ENCODE results near the gene UGGT1. TPM values are rescaled to one million over a fixed set of nuclear protein-coding genes. Genes with fewer than 3 reads are reported as not detected.
A peak's percentile ranks its signal among the peaks of the same experiment; 100 is the strongest.
"Not testable (repeated sequence)": the region's sequence is repeated elsewhere in the genome, so short reads cannot be mapped to it uniquely, and the experiment has no call there.

Gene UGGT1
- polyA plus RNA-seq, 6 donors from 2014 or later, result 0.71 to 18.0 (median 11.3) TPM

GRCh38 chr2:128169094-128169493 lies 78.1 kb downstream of the UGGT1 start:
- Mint-ChIP-seq H3K4me3 (no peak overlapping the region), H3K4me1 (peaks cover 0 to 5% (median 4%) of the 10 kb centered on the region in 3 donors), H3K9me3 (no peaks in the 10 kb centered on the region), H3K27ac (no peak overlapping the region), H3K27me3 (no peaks in the 10 kb centered on the region), H3K36me3 (peaks cover 30 to 46% of the 10 kb centered on the region in 2 donors)
- ATAC-seq (ENCODE audit: low read depth in 2 of 2) (no peak), DNase-seq (no peak)

- DNase-seq, result no peak
- Mint-ChIP-seq H3K27ac (no peak overlapping the region), H3K4me3 (no peak overlapping the region), H3K9me3 (no peaks in the 10 kb centered on the region), H3K27me3 (no peaks in the 10 kb centered on the region), H3K4me1 (peaks cover 0 to 5% (median 4%) of the 10 kb centered on the region in 3 donors), H3K36me3 (peaks cover 30 to 45% of the 10 kb centered on the region in 2 donors)
- ATAC-seq (ENCODE audit: low read depth in 2 of 2), result no peak
Measured at GRCh38 chr2:128169497-128169896, 78.5 kb downstream of the UGGT1 start.

- ATAC-seq (ENCODE audit: low read depth in 2 of 2), result no peak
- Mint-ChIP-seq H3K27ac (no peak overlapping the region), H3K9me3 (no peaks in the 10 kb centered on the region), H3K4me1 (peaks cover 0 to 5% (median 4%) of the 10 kb centered on the region in 3 donors), H3K4me3 (no peak overlapping the region), H3K36me3 (peaks cover 36 to 38% of the 10 kb centered on the region in 2 donors), H3K27me3 (no peaks in the 10 kb centered on the region)
- no peak for DNase-seq
Measured at GRCh38 chr2:128169933-128170709, 79.1 kb downstream of the UGGT1 start.

DNA sequence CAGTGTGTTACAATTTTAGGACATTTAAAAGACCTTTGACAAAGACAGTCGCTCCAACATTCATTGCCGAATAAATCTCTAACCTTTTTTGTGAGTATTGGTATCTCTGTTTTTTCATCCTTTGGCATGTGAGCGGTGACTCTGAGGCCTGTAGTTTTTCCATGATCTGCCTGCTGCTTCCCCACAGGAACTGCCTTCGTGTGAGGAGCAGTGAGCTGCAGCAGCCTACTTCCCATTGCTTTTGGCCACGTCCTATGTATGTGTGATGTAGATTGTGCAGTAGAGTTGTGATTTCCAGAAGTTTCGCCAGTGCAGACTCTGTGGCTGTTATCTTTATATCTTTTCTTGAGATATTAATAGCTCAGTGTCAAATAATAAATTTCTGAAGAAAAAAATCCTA lies 79.8 kb downstream of the UGGT1 start:
- Mint-ChIP-seq H3K4me1 (peaks cover 0 to 5% (median 4%) of the 10 kb centered on the region in 3 donors), H3K36me3 (peaks cover 42 to 43% of the 10 kb centered on the region in 2 donors), H3K27ac (no peak overlapping the region), H3K4me3 (no peak overlapping the region), H3K27me3 (no peaks in the 10 kb centered on the region), H3K9me3 (no peaks in the 10 kb centered on the region)
- no peak for ATAC-seq (ENCODE audit: low read depth in 2 of 2)
- DNase-seq, result no peak

DNA sequence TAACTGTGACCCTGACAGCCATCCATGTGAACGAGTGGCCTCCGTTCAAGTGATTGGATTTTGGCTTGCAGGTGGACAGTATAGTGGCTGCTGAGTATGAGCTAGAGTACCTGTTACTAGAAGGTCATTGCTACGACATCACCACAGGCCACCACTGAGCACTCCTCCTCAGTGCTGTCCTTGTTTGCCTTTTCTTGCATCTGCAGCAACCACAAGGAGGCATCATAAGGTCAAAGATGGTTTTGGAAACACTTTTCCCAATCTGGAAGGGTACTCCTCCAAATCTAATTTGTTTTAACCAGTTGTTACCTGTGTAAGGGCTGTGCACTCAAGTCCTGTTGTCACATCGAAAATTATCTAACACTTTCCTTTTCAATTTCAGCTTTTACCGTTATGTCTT lies 81.2 kb downstream of the UGGT1 start:
- peaks cover 37% of the 10 kb centered on the region in 2 donors for H3K36me3 Mint-ChIP-seq
- H3K27me3 Mint-ChIP-seq, result no peaks in the 10 kb centered on the region
- no peak for DNase-seq
- no peak for ATAC-seq (ENCODE audit: low read depth in 2 of 2)
- H3K27ac Mint-ChIP-seq, result peak overlapping the region in 1 of 6 donors; percentile 26
- H3K4me1 Mint-ChIP-seq, result peaks cover 0 to 5% (median 4%) of the 10 kb centered on the region in 3 donors
- H3K9me3 Mint-ChIP-seq, result no peaks in the 10 kb centered on the region
- no peak overlapping the region for H3K4me3 Mint-ChIP-seq

DNA sequence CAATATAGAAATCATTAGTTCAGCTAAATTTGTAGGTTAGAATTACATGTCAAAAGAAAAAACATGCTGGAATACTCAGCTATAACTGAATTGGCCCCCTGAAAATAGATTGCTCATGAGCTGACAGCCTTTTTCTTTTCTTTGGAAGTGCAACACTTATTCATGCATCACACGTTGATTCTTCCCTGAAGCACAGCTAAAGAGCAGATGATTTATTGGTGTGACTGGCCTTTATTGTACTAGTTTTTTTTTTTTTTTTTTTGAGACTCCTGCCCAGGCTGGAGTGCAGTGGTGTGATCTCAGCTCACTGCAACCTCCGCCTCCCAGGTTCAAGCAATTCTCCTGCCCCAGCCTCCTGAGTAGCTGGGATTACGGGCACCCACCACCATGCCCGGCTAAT lies 83.1 kb downstream of the UGGT1 start:
- H3K4me1 Mint-ChIP-seq; H3K9me3 Mint-ChIP-seq; H3K4me3 Mint-ChIP-seq; ATAC-seq (ENCODE audit: low read depth in 2 of 2); H3K27me3 Mint-ChIP-seq; H3K27ac Mint-ChIP-seq; DNase-seq: not testable (repeated sequence)
- peaks cover 37 to 45% of the 10 kb centered on the region in 2 donors for H3K36me3 Mint-ChIP-seq

- no peak for ATAC-seq (ENCODE audit: low read depth in 2 of 2)
Measured at GRCh38 chr2:128177315-128177714, 86.3 kb downstream of the UGGT1 start.

GRCh38 chr2:128178149-128178649 lies 87.2 kb downstream of the UGGT1 start:
- DNase-seq (no peak), ATAC-seq (ENCODE audit: low read depth in 2 of 2) (no peak)
- H3K4me3 Mint-ChIP-seq, result no peak overlapping the region
- peaks cover 42 to 58% of the 10 kb centered on the region in 2 donors for H3K36me3 Mint-ChIP-seq
- no peaks in the 10 kb centered on the region for H3K9me3 Mint-ChIP-seq
- H3K27ac Mint-ChIP-seq, result peak overlapping the region in 3 of 6 donors; percentile 12 to 39 (median 18)
- H3K27me3 Mint-ChIP-seq, result no peaks in the 10 kb centered on the region
- H3K4me1 Mint-ChIP-seq, result peaks cover 0 to 3% (median 0%) of the 10 kb centered on the region in 3 donors

More at GRCh38 chr2:128177315-128177714, 86.3 kb downstream of the UGGT1 start:
- Mint-ChIP-seq H3K4me3 (no peak overlapping the region), H3K36me3 (peaks cover 37 to 58% of the 10 kb centered on the region in 2 donors), H3K4me1 (peaks cover 0 to 3% (median 0%) of the 10 kb centered on the region in 3 donors), H3K27me3 (no peaks in the 10 kb centered on the region), H3K9me3 (no peaks in the 10 kb centered on the region), H3K27ac (no peak overlapping the region)
- DNase-seq, result no peak

GRCh38 chr2:128178650-128179460 lies 87.9 kb downstream of the UGGT1 start:
- peak; percentile 70 to 72 for ATAC-seq (ENCODE audit: low read depth in 2 of 2)
- Mint-ChIP-seq H3K4me3 (no peak overlapping the region), H3K9me3 (no peaks in the 10 kb centered on the region), H3K27ac (peak overlapping the region in 2 of 6 donors; percentile 12 to 36), H3K4me1 (peaks cover 0 to 7% (median 5%) of the 10 kb centered on the region in 3 donors), H3K27me3 (no peaks in the 10 kb centered on the region), H3K36me3 (peaks cover 38 to 60% of the 10 kb centered on the region in 2 donors)
- peak; percentile 21 for DNase-seq

- peaks cover 0 to 7% (median 5%) of the 10 kb centered on the region in 3 donors for H3K4me1 Mint-ChIP-seq
Measured at GRCh38 chr2:128179461-128179755, 88.4 kb downstream of the UGGT1 start.

GRCh38 chr2:128180031-128180430 lies 89.0 kb downstream of the UGGT1 start:
- Mint-ChIP-seq H3K36me3 (peaks cover 42 to 57% of the 10 kb centered on the region in 2 donors), H3K4me1 (peaks cover 0 to 7% (median 5%) of the 10 kb centered on the region in 3 donors), H3K27me3 (no peaks in the 10 kb centered on the region), H3K4me3 (no peak overlapping the region), H3K9me3 (no peaks in the 10 kb centered on the region), H3K27ac (no peak overlapping the region)
- no peak for DNase-seq
- ATAC-seq (ENCODE audit: low read depth in 2 of 2), result no peak

More at GRCh38 chr2:128179461-128179755, 88.4 kb downstream of the UGGT1 start:
- H3K9me3 Mint-ChIP-seq, result no peaks in the 10 kb centered on the region
- peaks cover 41 to 62% of the 10 kb centered on the region in 2 donors for H3K36me3 Mint-ChIP-seq
- peak overlapping the region in 1 of 6 donors; percentile 47 for H3K27ac Mint-ChIP-seq
- no peak overlapping the region for H3K4me3 Mint-ChIP-seq
- no peaks in the 10 kb centered on the region for H3K27me3 Mint-ChIP-seq
- DNase-seq (no peak), ATAC-seq (ENCODE audit: low read depth in 2 of 2) (no peak)

DNA sequence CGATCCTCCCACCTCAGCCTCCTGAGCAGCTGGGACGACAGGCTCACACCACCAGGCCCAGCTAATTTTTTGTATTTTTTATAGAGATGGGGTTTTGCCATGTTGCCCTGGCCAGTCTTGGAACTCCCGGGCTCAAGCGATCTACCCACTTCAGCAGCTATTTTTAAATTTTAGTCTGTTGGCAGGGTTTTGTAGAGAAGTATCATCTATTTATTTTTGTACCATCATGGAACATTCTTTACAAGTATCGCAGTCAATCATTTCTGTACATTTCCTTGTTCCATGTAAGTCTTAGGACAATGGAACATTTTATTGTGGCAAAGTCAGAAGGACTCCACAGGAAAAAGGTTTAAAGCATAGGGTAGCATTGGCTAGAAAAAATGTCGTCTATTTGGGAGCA lies 94.6 kb downstream of the UGGT1 start:
- Mint-ChIP-seq H3K4me3 (no peak overlapping the region), H3K4me1 (peaks cover 0 to 5% (median 4%) of the 10 kb centered on the region in 3 donors), H3K27ac (no peak overlapping the region), H3K36me3 (peaks cover 32 to 44% of the 10 kb centered on the region in 2 donors), H3K9me3 (no peaks in the 10 kb centered on the region), H3K27me3 (no peaks in the 10 kb centered on the region)
- ATAC-seq (ENCODE audit: low read depth in 2 of 2) (no peak), DNase-seq (no peak)

DNA sequence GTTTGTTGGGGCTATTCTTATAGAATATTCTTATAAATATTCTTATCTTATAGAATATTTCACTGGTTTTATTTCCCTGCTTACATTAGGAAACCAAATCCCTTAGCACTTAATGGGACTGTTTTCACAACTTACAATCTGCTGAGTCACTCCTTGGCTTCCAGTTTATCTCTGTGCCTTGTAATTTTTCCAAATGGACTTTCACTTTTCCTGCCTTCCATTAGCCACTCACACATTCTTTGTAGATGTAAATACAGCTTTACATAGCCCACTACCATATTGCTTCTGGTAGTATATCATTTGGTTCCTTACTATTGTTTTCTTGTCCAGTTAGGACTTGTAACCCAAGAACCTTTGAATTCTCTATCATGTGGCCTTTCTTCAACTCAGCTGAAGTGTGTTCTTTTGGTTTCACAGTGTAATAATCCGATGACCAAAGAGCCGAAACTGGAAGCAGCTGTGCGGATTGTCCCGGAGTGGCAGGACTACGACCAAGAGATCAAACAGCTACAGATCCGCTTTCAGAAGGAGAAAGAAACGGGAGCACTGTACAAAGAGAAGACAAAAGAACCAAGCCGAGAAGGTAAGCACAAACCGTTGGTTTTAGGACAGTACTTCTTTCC lies 96.1 kb downstream of the UGGT1 start:
- H3K4me1 Mint-ChIP-seq, result peaks cover 0 to 5% (median 4%) of the 10 kb centered on the region in 3 donors
- no peak overlapping the region for H3K4me3 Mint-ChIP-seq
- H3K27ac Mint-ChIP-seq, result no peak overlapping the region
- DNase-seq (no peak), ATAC-seq (ENCODE audit: low read depth in 2 of 2) (no peak)
- no peaks in the 10 kb centered on the region for H3K27me3 Mint-ChIP-seq
- H3K36me3 Mint-ChIP-seq, result peaks cover 30 to 43% of the 10 kb centered on the region in 2 donors
- no peaks in the 10 kb centered on the region for H3K9me3 Mint-ChIP-seq
